HepG2 (cell line): ENCODE results near the gene LTB4R2. TPM values are rescaled to one million over a fixed set of nuclear protein-coding genes. Genes with fewer than 3 reads are reported as not detected.
A peak's percentile ranks its signal among the peaks of the same experiment; 100 is the strongest.

Source experiments
- ARHGAP35 ChIP-seq: sonication (generic); formaldehyde crosslinking; IDR thresholded peaks from 2 replicates; pipeline ENCODE4 v1.9.0; 2022; ENCODE audit warnings: mild to moderate bottlenecking, inconsistent platforms, moderate library complexity, missing genetic modification reagents, borderline replicate concordance
- JUND ChIP-seq: sonication (generic); formaldehyde crosslinking; IDR thresholded peaks from 2 replicates; pipeline ENCODE4 v1.8.0; 2022; ENCODE audit warnings: mild to moderate bottlenecking, missing genetic modification reagents
- KLF6 ChIP-seq: IDR thresholded peaks from 2 replicates; pipeline ENCODE4 v1.8.0; 2016; ENCODE audit warnings: missing biosample characterization, missing genetic modification reagents
- PITX1 ChIP-seq: sonication (generic); formaldehyde crosslinking; IDR thresholded peaks from 2 replicates; pipeline ENCODE4 v1.5.1; 2020; ENCODE audit warnings: mild to moderate bottlenecking, missing genetic modification reagents
- TBP ChIP-seq: sonication (generic); formaldehyde crosslinking; IDR thresholded peaks from 2 replicates; pipeline ENCODE4 v1.5.0; 2020; ENCODE audit warnings: missing genetic modification reagents
- TFDP2 ChIP-seq: sonication (generic); formaldehyde crosslinking; IDR thresholded peaks from 2 replicates; pipeline ENCODE4 v1.4.0; 2020; ENCODE audit warnings: missing genetic modification reagents
- TRIM24 ChIP-seq: sonication (generic); formaldehyde crosslinking; IDR thresholded peaks from 2 replicates; pipeline ENCODE4 v1.8.0; 2022; ENCODE audit warnings: mild to moderate bottlenecking, missing genetic modification reagents
- ZBTB33 ChIP-seq: sonication (generic); formaldehyde crosslinking; IDR thresholded peaks from 2 replicates; pipeline ENCODE4 v1.4.0; 2020; ENCODE audit warnings: missing genetic modification reagents
- ZBTB40 ChIP-seq, 2 experiments: fragments of 450-650 bp in 1 of 2; sonication (generic) in 1 of 2; formaldehyde crosslinking in 1 of 2; IDR thresholded peaks; 2 replicates each; pipeline versions ENCODE4 v1.6.1 to v1.8.0; 2016 to 2022; ENCODE audit warnings: antibody characterized with exemption in 1 of 2, mild to moderate bottlenecking in 1 of 2, missing genetic modification reagents in 1 of 2
- ZNF143 ChIP-seq: sonication (generic); formaldehyde crosslinking; IDR thresholded peaks from 2 replicates; pipeline ENCODE4 v1.4.0; 2020; ENCODE audit warnings: missing genetic modification reagents
- ZNF17 ChIP-seq: sonication (generic); formaldehyde crosslinking; IDR thresholded peaks from 2 replicates; pipeline ENCODE4 v1.5.0; 2020; ENCODE audit warnings: mild to moderate bottlenecking, missing genetic modification reagents
- ZNF264 ChIP-seq: sonication (generic); formaldehyde crosslinking; IDR thresholded peaks from 2 replicates; pipeline ENCODE4 v1.4.0; 2020; ENCODE audit warnings: missing genetic modification reagents
- polyA plus RNA-seq, 8 experiments: library from polyadenylated mRNA; depleted of rRNA in 3 of 8; stranded (reverse) in 7 of 8; unstranded in 1 of 8; fragments of >200 nt; fragmentation: Illumina TruSeq in 4 of 8; extraction: Trizol in 4 of 8; gene quantifications; 2 replicates each; pipeline versions ENCODE4 v1.2.1 to v1.2.3, GENCODE V29; 2011 to 2016; ENCODE audit warnings: low read depth in 4 of 8, missing spikeins in 1 of 8, mixed read lengths in 1 of 8; ENCODE audit not compliant: insufficient read depth in 1 of 8
- total RNA-seq, 5 experiments: library from RNA; depleted of rRNA; stranded (reverse); fragments of >200 nt; fragmentation: Illumina TruSeq; extraction: Trizol; gene quantifications; 2 replicates each; pipeline ENCODE4 v1.2.3, GENCODE V29; 2016; ENCODE audit warnings: low read depth in 1 of 5

LTB4R2 gene
- total and polyA plus RNA-seq, 2 of the 13 experiments (the other 11 are each of a cell fraction or from before 2014, with no cell fraction given): 3.9 to 6.9 TPM

GRCh38 chr14:24299255-24300191 lies 10.4 kb upstream of the LTB4R2 start, which contains the start of the genes DHRS1 and NOP9 (continued):
- TF ChIP-seq ZBTB40 (IDR thresholded peaks at IDR 0.05) (no peak), ZBTB40 (CRISPR knock-in tag; IDR thresholded peaks at IDR 0.05) (peak; percentile 83), TBP (CRISPR knock-in tag) (peak; percentile 99), PITX1 (CRISPR knock-in tag) (peak; percentile 94), TFDP2 (CRISPR knock-in tag) (peak; percentile 96), ZBTB33 (CRISPR knock-in tag) (peak; percentile 64; the same call in 1 of the 2 replicates), KLF6 (CRISPR knock-in tag) (peak; percentile 94), ZNF143 (CRISPR knock-in tag) (peak; percentile 70; the same call in 1 of the 2 replicates), ZNF17 (no peak), TRIM24 (CRISPR knock-in tag) (no peak), JUND (CRISPR knock-in tag) (peak; percentile 74; the same call in 1 of the 2 replicates), ZNF264 (peak; percentile 94), ARHGAP35 (peak; percentile 99)
